NT2/D1 (cell line): ENCODE measurements around the gene SPRR2D.

Experiments
- DNase-seq: peaks from one replicate; pipeline ENCODE4 v3.0.0-alpha.2; 2011; ENCODE audit warnings: low read depth, low spot score
- H3K27me3 ChIP-seq: 2 replicates; pipeline ENCODE4 v1.6.0; 2011; ENCODE audit warnings: mild to moderate bottlenecking; ENCODE audit not compliant: insufficient read length, insufficient read depth
- H3K36me3 ChIP-seq: 2 replicates; pipeline ENCODE4 v1.6.1; 2011; ENCODE audit warnings: mild to moderate bottlenecking, low read length, mixed read lengths; ENCODE audit not compliant: insufficient read depth, insufficient read length
- H3K4me1 ChIP-seq: 2 replicates; pipeline ENCODE4 v1.5.1; 2011; ENCODE audit not compliant: insufficient read depth, insufficient read length
- H3K4me3 ChIP-seq: 2 replicates; pipeline ENCODE4 v1.5.1; 2011; ENCODE audit warnings: low read depth; ENCODE audit not compliant: insufficient read length
- H3K9ac ChIP-seq: 2 replicates; pipeline ENCODE4 v1.6.0; 2011; ENCODE audit warnings: low read depth; ENCODE audit not compliant: insufficient read length
- H3K9me3 ChIP-seq: 2 replicates; pipeline ENCODE4 v1.5.1; 2011; ENCODE audit warnings: mild to moderate bottlenecking, low read length; ENCODE audit not compliant: insufficient read depth
- SUZ12 ChIP-seq: IDR thresholded peaks from 2 replicates; pipeline ENCODE4 v1.6.1; 2011; ENCODE audit not compliant: insufficient read length, insufficient read depth; ENCODE audit errors: extremely low read depth
- YY1 ChIP-seq: IDR thresholded peaks from 2 replicates; pipeline ENCODE4 v1.6.1; 2011; ENCODE audit not compliant: insufficient read length, insufficient read depth
- ZNF274 ChIP-seq: IDR thresholded peaks from 2 replicates; pipeline ENCODE4 v1.6.1; 2011; ENCODE audit warnings: mild to moderate bottlenecking, low read depth, low read length

The SPRR2D gene

DNA sequence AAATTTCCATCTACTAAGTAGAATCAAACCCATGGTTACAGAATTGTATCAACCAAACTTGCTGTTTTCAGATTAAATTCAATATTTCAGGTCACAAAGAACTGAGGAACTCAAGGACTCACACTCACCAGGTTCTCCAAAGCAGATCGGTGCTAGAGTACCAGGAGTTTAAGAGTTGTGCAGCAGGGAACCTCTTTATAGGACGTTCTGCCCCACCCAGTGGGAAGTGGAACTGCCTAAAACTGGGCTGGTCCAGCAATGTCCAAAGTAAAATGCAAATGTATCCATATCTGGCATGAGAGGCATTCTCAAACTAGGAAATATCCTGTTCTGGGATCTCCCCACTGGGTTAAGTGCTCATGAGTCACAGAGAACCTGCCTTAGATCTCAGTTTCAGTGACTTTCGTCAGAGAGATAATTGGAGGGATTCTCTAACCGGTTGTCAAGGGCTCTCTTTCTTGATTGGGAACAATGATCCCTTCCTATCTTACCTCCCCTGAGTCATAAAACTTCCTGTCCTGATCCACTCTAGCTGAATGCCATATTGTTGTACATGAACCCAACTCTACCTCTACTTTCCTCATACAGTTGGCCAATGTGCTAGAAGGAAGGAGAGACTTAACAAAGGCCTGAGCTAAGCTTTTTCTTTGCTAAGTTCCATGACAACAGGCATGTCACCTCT lies at the start of gene SPRR2D:
Gene SPRR2D, minus strand, starts transcription at position 171 of the 682 bp plus-strand sequence. CDS start 774 bp downstream, outside the sequence.
- TF ChIP-seq SUZ12 (no peak), ZNF274 (no peak), YY1 (no peak)
- Histone ChIP-seq H3K36me3 (no peaks in the 10 kb centered on the region), H3K4me1 (no peaks in the 10 kb centered on the region), H3K9ac (no peak within 1 kb of the TSS), H3K4me3 (no peak within 1 kb of the TSS), H3K9me3 (no peaks in the 10 kb centered on the region), H3K27me3 (no peaks in the 10 kb centered on the region)
- no peak for DNase-seq

DNA sequence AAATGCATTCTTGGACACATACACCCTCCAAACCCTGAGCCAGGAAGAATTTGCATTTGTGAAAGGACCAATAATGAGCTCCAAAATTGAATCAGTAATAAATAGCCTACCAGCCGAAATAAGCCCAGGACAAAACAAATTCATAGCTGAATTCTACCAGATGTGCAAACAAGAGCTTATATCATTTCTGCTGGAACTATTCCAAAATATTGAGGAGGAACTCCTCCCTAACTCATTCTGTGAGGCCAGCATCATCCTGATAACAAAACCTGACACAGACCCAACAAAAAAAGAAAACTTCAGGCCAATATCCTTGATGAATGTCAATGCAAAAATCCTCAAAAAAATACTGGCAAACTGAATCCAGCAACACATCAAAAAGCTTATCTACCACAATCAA lies 46.7 kb upstream of the SPRR2D start:
- no peak for TF ChIP-seq ZNF274
- TF ChIP-seq YY1, result no peak
- TF ChIP-seq SUZ12, result no peak
- Histone ChIP-seq H3K36me3 (no peaks in the 10 kb centered on the region), H3K4me3 (no peak overlapping the region), H3K4me1 (no peaks in the 10 kb centered on the region), H3K9me3 (no peaks in the 10 kb centered on the region), H3K9ac (no peak overlapping the region), H3K27me3 (no peaks in the 10 kb centered on the region)
- no peak for DNase-seq

DNA sequence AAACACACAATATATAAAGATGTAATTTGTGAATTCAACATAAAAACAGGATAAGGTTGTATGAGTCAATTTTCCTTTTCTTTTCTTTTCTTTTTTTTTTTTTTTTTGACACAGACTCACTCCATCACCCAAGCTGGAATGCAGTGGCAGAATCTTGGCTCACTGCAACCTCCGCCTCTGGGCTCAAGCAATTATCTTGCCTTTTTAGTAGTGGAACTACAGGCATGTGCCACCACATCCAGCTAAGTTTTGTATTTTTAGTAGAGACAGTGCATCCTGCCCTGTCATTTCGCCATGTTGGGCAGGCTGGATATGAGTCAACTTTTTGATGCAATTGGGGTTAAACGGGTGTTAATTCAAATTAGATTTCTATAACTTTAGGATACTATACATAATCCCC lies 40.8 kb upstream of the SPRR2D start:
- no peaks in the 10 kb centered on the region for H3K27me3 ChIP-seq
- H3K36me3 ChIP-seq, result no peaks in the 10 kb centered on the region
- H3K9me3 ChIP-seq, result no peaks in the 10 kb centered on the region
- no peak overlapping the region for H3K4me3 ChIP-seq
- TF ChIP-seq YY1, result no peak
- no peak for TF ChIP-seq ZNF274
- TF ChIP-seq SUZ12, result no peak
- no peak overlapping the region for H3K9ac ChIP-seq
- no peaks in the 10 kb centered on the region for H3K4me1 ChIP-seq
- DNase-seq, result no peak

DNA sequence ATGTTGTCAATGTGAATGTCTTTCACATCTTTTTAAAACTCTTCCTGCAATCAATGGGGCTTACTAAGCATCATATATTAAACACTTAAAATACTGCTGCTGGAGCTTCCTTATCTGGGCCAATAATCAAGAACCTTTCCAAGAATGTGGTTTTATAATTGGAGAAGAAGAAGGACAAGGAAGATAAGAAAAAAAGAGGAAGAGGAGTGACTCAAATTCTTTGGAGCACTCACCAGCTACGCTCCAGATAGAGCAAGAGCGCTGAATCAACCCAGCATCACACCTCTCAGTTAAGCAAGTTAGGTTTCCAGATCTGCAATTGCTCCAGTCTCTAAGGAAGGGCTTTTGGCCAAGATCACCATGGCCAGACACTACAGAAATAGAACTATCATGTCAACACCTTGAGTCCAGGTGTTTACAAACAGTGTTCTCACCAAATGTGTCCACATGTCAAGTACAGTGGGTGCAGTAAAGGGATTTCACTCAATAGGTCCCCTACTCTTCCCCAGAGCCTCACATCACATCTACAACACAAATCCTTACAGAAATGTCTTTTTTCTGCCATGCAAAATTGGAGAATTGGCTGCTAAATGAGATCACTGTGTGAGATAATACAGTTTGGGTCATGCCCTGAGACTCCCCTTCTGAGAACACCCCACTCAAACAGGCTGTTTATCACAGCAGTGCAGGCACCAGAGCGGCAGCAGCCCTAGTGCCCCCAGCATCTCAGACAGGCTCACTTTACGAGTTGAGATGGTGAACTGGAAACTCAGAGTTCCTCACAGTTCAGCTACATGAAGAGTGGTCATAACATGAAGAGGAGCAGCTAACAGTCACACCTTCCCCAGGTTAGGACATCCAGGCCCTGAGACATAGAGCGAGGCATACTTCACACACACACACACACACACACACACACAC lies 32.1 kb upstream of the SPRR2D start:
- Histone ChIP-seq H3K9ac (no peak overlapping the region), H3K4me1 (no peaks in the 10 kb centered on the region), H3K9me3 (no peaks in the 10 kb centered on the region), H3K27me3 (no peaks in the 10 kb centered on the region), H3K36me3 (no peaks in the 10 kb centered on the region), H3K4me3 (no peak overlapping the region)
- DNase-seq, result no peak
- TF ChIP-seq ZNF274 (no peak), SUZ12 (no peak)

DNA sequence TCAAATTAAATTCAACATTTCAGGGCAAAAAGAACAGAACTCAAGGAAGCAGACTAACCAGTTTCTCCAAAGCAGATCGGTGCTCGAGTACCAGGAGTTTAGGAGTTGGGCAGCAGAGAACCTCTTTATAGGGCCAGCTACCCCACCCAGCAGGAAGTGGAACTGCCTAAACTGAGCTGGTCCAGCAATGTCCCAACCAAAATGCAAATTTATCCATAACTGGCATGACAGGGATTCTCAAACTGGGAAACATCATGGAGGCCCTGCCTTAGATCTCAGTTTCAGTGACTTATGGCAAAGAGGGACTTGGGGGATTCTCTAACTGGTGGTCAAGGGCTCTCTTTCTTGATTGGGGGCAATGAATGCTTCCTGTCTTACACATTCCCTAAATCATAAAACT lies 30.6 kb upstream of the SPRR2D start, which contains the start of gene SPRR2B:
Gene SPRR2B, minus strand, starts transcription at position 101 of the 400 bp plus-strand sequence. CDS start 772 bp downstream, outside the sequence.
- TF ChIP-seq YY1, result no peak
- no peak for TF ChIP-seq ZNF274
- TF ChIP-seq SUZ12, result no peak
- Histone ChIP-seq H3K36me3 (no peaks in the 10 kb centered on the region), H3K9me3 (no peaks in the 10 kb centered on the region), H3K4me1 (no peaks in the 10 kb centered on the region), H3K4me3 (no peak within 1 kb of the TSS), H3K27me3 (no peaks in the 10 kb centered on the region), H3K9ac (no peak within 1 kb of the TSS)
- DNase-seq, result no peak

DNA sequence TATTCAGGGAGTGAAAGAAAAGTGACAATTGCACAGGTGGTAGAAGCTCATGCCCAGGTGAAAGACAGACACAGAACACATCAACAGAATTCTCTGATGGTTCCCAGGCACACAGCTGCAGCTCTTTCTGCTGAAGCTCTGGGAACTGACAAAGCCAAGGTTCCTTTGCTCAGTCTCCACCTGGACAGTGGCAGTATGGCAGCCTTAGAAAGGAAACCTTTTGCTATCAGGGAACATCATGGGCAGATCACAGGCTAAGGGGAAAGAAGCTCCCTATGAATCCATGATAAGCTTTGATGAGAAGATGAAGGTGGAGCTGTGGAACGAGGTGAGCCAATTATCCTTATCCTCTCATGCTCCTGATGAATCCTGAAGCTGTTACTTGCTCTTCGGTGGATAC lies 29.3 kb upstream of the SPRR2D start:
- no peak overlapping the region for H3K4me3 ChIP-seq
- H3K9ac ChIP-seq, result no peak overlapping the region
- no peaks in the 10 kb centered on the region for H3K9me3 ChIP-seq
- DNase-seq, result no peak
- H3K4me1 ChIP-seq, result no peaks in the 10 kb centered on the region
- no peaks in the 10 kb centered on the region for H3K27me3 ChIP-seq
- no peaks in the 10 kb centered on the region for H3K36me3 ChIP-seq
- TF ChIP-seq ZNF274, result no peak
- TF ChIP-seq YY1, result no peak
- no peak for TF ChIP-seq SUZ12
